Panc1 (cell line): ENCODE data around the gene EIF2B1. TPM values are rescaled to one million over a fixed set of nuclear protein-coding genes. Genes with fewer than 3 reads are reported as not detected.

Experiments used
- ATAC-seq: fragments of 200-7000 bp; cut with Tn5 transposase; 2 replicates; pipeline ENCODE4 v1.9.1; 2020; ENCODE audit warnings: mild to moderate bottlenecking, moderate library complexity
- BruUV-seq: library from RNA; stranded (reverse); fragments of 400-500 nt; replicated peaks from 2 replicates; lab custom pipeline; 2021; lab: Mats Ljungman, UMichigan
- CTCF ChIA-PET: fragments of 300-600 bp; sonication (Branson Sonifier 250); formaldehyde crosslinking; loops from one replicate; lab custom pipeline; 2022; ENCODE audit warnings: antibody characterized with exemption; lab: Charles Lee
- POLR2A ChIA-PET: fragments of 300-600 bp; sonication (Branson Sonifier 250); formaldehyde crosslinking; loops from one replicate; lab custom pipeline; 2022; ENCODE audit warnings: antibody characterized with exemption; lab: Charles Lee
- DNase-seq: peaks from one replicate; pipeline ENCODE4 v3.0.0-alpha.2; 2010; ENCODE audit warnings: low read depth, low spot score
- H3K27ac ChIP-seq: 2 replicates; pipeline ENCODE4 v1.5.1; 2011; ENCODE audit warnings: mild to moderate bottlenecking, low read length, inconsistent platforms
- H3K27me3 ChIP-seq: fragments of 200-500 bp; sonication (Bioruptor generic); 2 replicates; pipeline ENCODE4 v1.6.0; 2014; ENCODE audit warnings: low read length, inconsistent platforms; ENCODE audit not compliant: control insufficient read depth, insufficient read depth
- H3K36me3 ChIP-seq: fragments of 200-500 bp; sonication (Bioruptor generic); 2 replicates; pipeline ENCODE4 v1.5.1; 2014; ENCODE audit warnings: inconsistent platforms, mild to moderate bottlenecking, low read length, moderate library complexity; ENCODE audit not compliant: control insufficient read depth, insufficient read depth
- H3K4me1 ChIP-seq: 2 replicates; pipeline ENCODE4 v1.5.1; 2011; ENCODE audit warnings: inconsistent platforms, mild to moderate bottlenecking, low read length, moderate library complexity; ENCODE audit not compliant: control insufficient read depth, insufficient read depth
- H3K4me3 ChIP-seq, 2 experiments: 2 replicates each; pipeline ENCODE4 v1.5.1; 2011 to 2012; ENCODE audit warnings: low read depth in 2 of 2, low read length in 2 of 2, mild to moderate bottlenecking in 2 of 2, inconsistent platforms in 1 of 2, moderate library complexity in 1 of 2
- H3K9me3 ChIP-seq: fragments of 200-500 bp; sonication (Bioruptor generic); 2 replicates; pipeline ENCODE4 v1.5.1; 2014; ENCODE audit warnings: low read depth, mild to moderate bottlenecking, inconsistent platforms, low read length, moderate library complexity; ENCODE audit not compliant: control insufficient read depth, insufficient read depth
- POLR2AphosphoS5 ChIP-seq: IDR thresholded peaks from 2 replicates; pipeline ENCODE4 v1.6.1; 2012; ENCODE audit warnings: mild to moderate bottlenecking, low read depth, low read length, moderate library complexity
- REST ChIP-seq, 2 experiments: IDR thresholded peaks; 2 replicates each; pipeline ENCODE4 v1.6.1; 2011 to 2012; ENCODE audit warnings: low read depth in 2 of 2, control low read depth in 1 of 2, low read length in 1 of 2, mild to moderate bottlenecking in 1 of 2, moderate library complexity in 1 of 2; ENCODE audit not compliant: insufficient read depth in 1 of 2
- SIN3A ChIP-seq: IDR thresholded peaks from 2 replicates; pipeline ENCODE4 v1.6.1; 2012; ENCODE audit warnings: low read depth, mild to moderate bottlenecking, low read length, moderate library complexity, borderline replicate concordance; ENCODE audit not compliant: insufficient read depth
- TCF7L2 ChIP-seq: IDR thresholded peaks from 2 replicates; pipeline ENCODE4 v1.6.1; 2011; ENCODE audit warnings: mild to moderate bottlenecking, low read depth, low read length, inconsistent platforms
- in situ Hi-C: cut with HindIII; loops from 2 replicates; pipeline ENCODE4 v1.10.0; 2016; ENCODE audit warnings: low sequenced_read_pairs, low pct_unique_long_range_greater_than_20kb
- intact Hi-C: fragments of 100-400 bp; cut with micrococcal nuclease; formaldehyde crosslinking; loops from one replicate; pipeline ENCODE4 v1.10.0; 2022; ENCODE audit not compliant: unreplicated experiment
- total RNA-seq: library from RNA; stranded (reverse); gene quantifications from one replicate; pipeline ENCODE4 v1.2.1, GENCODE V29; 2021; ENCODE audit not compliant: unreplicated experiment
- TF ChIP-seq, protein P1 (sequence below): fragments of 450-650 bp; IDR thresholded peaks from 2 replicates; pipeline ENCODE4 v1.5.1; 2017; ENCODE audit warnings: mild to moderate bottlenecking

Gene EIF2B1
- total RNA-seq, 1 experiment from 2014 or later: 49.4 TPM

- TF ChIP-seq SIN3A: no peak
- TF ChIP-seq REST (IDR thresholded peaks at IDR 0.05; ENCODE audit: insufficient read depth in 1 of 2, low read depth in 2 of 2, low read length in 1 of 2): no peak
- TF ChIP-seq POLR2AphosphoS5: no peak
- TF ChIP-seq, protein P1, sequence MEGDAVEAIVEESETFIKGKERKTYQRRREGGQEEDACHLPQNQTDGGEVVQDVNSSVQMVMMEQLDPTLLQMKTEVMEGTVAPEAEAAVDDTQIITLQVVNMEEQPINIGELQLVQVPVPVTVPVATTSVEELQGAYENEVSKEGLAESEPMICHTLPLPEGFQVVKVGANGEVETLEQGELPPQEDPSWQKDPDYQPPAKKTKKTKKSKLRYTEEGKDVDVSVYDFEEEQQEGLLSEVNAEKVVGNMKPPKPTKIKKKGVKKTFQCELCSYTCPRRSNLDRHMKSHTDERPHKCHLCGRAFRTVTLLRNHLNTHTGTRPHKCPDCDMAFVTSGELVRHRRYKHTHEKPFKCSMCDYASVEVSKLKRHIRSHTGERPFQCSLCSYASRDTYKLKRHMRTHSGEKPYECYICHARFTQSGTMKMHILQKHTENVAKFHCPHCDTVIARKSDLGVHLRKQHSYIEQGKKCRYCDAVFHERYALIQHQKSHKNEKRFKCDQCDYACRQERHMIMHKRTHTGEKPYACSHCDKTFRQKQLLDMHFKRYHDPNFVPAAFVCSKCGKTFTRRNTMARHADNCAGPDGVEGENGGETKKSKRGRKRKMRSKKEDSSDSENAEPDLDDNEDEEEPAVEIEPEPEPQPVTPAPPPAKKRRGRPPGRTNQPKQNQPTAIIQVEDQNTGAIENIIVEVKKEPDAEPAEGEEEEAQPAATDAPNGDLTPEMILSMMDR: no peak
- no peak overlapping the region for H3K4me3 ChIP-seq
- no peaks in the 10 kb centered on the region for H3K4me1 ChIP-seq
- ChIA-PET CTCF (no interaction called here), POLR2A (no interaction called here)
- in situ Hi-C loops (no loop called here), intact Hi-C loops (no loop called here)
- no peaks in the 10 kb centered on the region for H3K9me3 ChIP-seq
- no peak overlapping the region for H3K27ac ChIP-seq
- BruUV-seq: no TSS peak
- H3K27me3 ChIP-seq: no peaks in the 10 kb centered on the region
- peaks cover 15% of the 10 kb centered on the region; the same call in 1 of the 2 replicates for H3K36me3 ChIP-seq
- DNase-seq: no peak
- ATAC-seq: no peak
Observed at GRCh38 chr12:123645878-123646277, 12.4 kb upstream of the EIF2B1 start.

DNA sequence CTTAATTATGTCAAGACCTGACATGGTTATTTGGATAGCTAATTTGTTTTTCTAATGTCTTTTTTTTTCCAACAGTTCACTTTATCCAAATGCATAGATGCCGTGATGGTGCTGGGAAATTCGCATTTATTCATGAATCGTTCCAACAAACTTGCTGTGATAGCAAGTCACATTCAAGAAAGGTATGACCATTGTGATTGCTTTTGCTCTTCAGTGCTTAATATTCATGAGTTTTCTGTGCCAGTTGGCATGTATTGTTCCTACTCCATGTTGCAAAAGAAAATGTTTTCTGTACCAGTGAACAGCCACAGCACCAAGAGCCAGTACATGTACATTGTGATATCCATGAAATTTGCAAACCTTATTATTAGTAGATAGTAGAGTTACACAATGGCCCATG lies 11.9 kb upstream of the EIF2B1 start:
- ATAC-seq: no peak
- intact Hi-C loops (no loop called here), in situ Hi-C loops (no loop called here)
- no peaks in the 10 kb centered on the region for H3K27me3 ChIP-seq
- ChIA-PET POLR2A (no interaction called here), CTCF (no interaction called here)
- no peak overlapping the region for H3K4me3 ChIP-seq
- no TSS peak for BruUV-seq
- no peaks in the 10 kb centered on the region for H3K4me1 ChIP-seq
- TF ChIP-seq REST (IDR thresholded peaks at IDR 0.05; ENCODE audit: insufficient read depth in 1 of 2, low read depth in 2 of 2, low read length in 1 of 2) (no peak), SIN3A (no peak), POLR2AphosphoS5 (no peak), TCF7L2 (no peak)
- TF ChIP-seq, protein P1: no peak
- peaks cover 15% of the 10 kb centered on the region; the same call in 1 of the 2 replicates for H3K36me3 ChIP-seq
- no peaks in the 10 kb centered on the region for H3K9me3 ChIP-seq
- H3K27ac ChIP-seq: no peak overlapping the region
- DNase-seq: no peak
